ENCODE data around the gene ABHD6.

GRCh38 chr3:58342676-58343075, 105.1 kb downstream of the ABHD6 start:
- TF ChIP-seq CTCF (IDR thresholded peaks at IDR 0.05) = no peak
- TF ChIP-seq POLR2AphosphoS5 (IDR thresholded peaks at IDR 0.05; ENCODE audit: low read depth, low read length) = no peak
- TF ChIP-seq REST (IDR thresholded peaks at IDR 0.05; ENCODE audit: insufficient read depth in 1 of 2, low read depth in 2 of 2, low read length in 1 of 2) = no peak
- TF ChIP-seq SIN3A (IDR thresholded peaks at IDR 0.05; ENCODE audit: borderline replicate concordance, insufficient read depth, low read depth, low read length) = no peak
- no peak for TF ChIP-seq TCF7L2 (IDR thresholded peaks at IDR 0.05; ENCODE audit: low read depth, low read length)

Data from Panc1 (cell line).